Measurements from ENCODE around the gene FBH1. TPM values are rescaled to one million over a fixed set of nuclear protein-coding genes. Genes with fewer than 3 reads are reported as not detected.

Gene FBH1
- total and polyA plus RNA-seq, 9 of the 15 experiments (the other 6 are each of a cell fraction or from before 2014, with no cell fraction given), result 13.4 to 108 (median 77.8) TPM

- TF ChIP-seq ZMIZ1 (IDR thresholded peaks at IDR 0.05; ENCODE audit: low read depth in 2 of 2, low read length in 2 of 2) (peak in 1 of 2 experiments; percentile 84; a peak in 2 of 4 replicates), ZC3H8 (IDR thresholded peaks at IDR 0.05) (no peak), ZKSCAN8 (CRISPR knock-in tag; IDR thresholded peaks at IDR 0.05) (peak; percentile 60; the same call in 1 of the 2 replicates), DPF2 (IDR thresholded peaks at IDR 0.05) (peak; percentile 97), MYNN (IDR thresholded peaks at IDR 0.05) (peak; percentile 69; the same call in 1 of the 2 replicates), MYNN (CRISPR knock-in tag; IDR thresholded peaks at IDR 0.05) (no peak), ZNF311 (CRISPR knock-in tag; IDR thresholded peaks at IDR 0.05) (peak; percentile 37; the same call in 1 of the 2 replicates), ZNF124 (CRISPR knock-in tag; IDR thresholded peaks at IDR 0.05) (no peak), CHAMP1 (IDR thresholded peaks at IDR 0.05) (0 out of 2 replicates have a peak, but pooled peaks have one; percentile 9), CBFA2T2 (conservative IDR thresholded peaks at IDR 0.05) (peak; percentile 90), CSDE1 (IDR thresholded peaks at IDR 0.05) (no peak; a peak in 1 of 4 replicates), MED1 (CRISPR knock-in tag; IDR thresholded peaks at IDR 0.05; ENCODE audit: borderline replicate concordance) (no peak), SMARCA4 (IDR thresholded peaks at IDR 0.05) (peak; percentile 92), HLTF (IDR thresholded peaks at IDR 0.05) (peak; percentile 9; the same call in 1 of the 2 replicates), MAFK (IDR thresholded peaks at IDR 0.05; ENCODE audit: low read length) (no peak), ZFX (CRISPR knock-in tag; IDR thresholded peaks at IDR 0.05) (0 out of 2 replicates have a peak, but pooled peaks have one; percentile 24), DACH1 (IDR thresholded peaks at IDR 0.05; ENCODE audit: partially characterized antibody) (peak; percentile 34), BCOR (IDR thresholded peaks at IDR 0.05) (peak; percentile 53; the same call in 1 of the 2 replicates), MBD2 (IDR thresholded peaks at IDR 0.05; ENCODE audit: borderline replicate concordance, low read depth) (peak; percentile 70; the same call in 1 of the 2 replicates), BCL6 (CRISPR knock-in tag; IDR thresholded peaks at IDR 0.05) (no peak; the same call in 1 of the 2 replicates), SMAD4 (CRISPR knock-in tag; conservative IDR thresholded peaks at IDR 0.05) (peak; percentile 77), CHCHD3 (CRISPR knock-in tag; IDR thresholded peaks at IDR 0.05) (no peak), SMARCC2 (IDR thresholded peaks at IDR 0.05; ENCODE audit: low read depth) (peak; percentile 86; the same call in 1 of the 2 replicates), PHB (CRISPR knock-in tag; IDR thresholded peaks at IDR 0.05) (no peak), BRCA1 (IDR thresholded peaks at IDR 0.05) (no peak), BRCA1 (CRISPR knock-in tag; IDR thresholded peaks at IDR 0.05) (no peak)
Observed at GRCh38 chr10:5933909-5934546, 44.0 kb downstream of the FBH1 start (continued).

Measured in K562 (cell line).